GM18511 (cell line): ENCODE data around the gene ZSCAN5A.
"Not testable (repeated sequence)": the region's sequence is repeated elsewhere in the genome, so short reads cannot be mapped to it uniquely, and the experiment has no call there.

ENCODE experiments used
- ATAC-seq: cut with Tn5 transposase; IDR thresholded peaks from one replicate; pipeline ENCODE4 v1.9.1; 2021; ENCODE audit warnings: mild to moderate bottlenecking, moderate library complexity; ENCODE audit not compliant: unreplicated experiment

The ZSCAN5A gene

DNA sequence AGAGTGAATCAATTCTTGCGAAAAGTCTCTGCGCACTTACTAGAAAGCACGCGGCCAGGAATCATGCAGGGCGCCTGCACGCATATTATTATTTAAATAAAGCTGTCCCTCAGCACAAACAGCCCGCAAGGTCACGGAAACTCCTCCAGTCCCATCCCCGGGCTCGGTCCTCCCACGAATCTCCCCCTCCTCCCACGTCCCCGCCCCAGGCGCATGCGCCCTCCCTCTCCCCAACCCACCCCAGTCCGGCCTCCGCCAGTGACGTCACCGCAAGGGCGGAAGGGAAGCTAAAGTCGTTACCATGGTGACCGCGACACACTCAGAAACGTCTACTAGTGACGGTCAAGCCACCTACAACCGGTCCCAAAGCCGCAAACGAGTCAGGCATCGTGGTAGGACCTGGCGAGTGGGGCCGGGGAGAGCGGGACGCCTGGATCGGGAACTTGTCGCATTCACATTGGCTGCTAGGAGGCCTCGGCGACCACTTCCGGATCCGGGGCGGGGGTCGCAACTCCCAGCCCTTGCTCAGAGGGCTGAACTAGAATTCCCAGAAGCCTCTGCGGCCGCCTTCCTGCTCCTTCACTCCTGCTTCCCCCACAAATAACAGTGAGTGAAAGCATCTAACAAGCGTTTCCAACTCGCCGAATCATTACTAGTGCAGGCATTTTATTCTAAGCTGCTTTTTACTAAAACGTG is at the start of gene ZSCAN5A:
Gene ZSCAN5A (minus strand): TSS at position 459 of the 696 bp plus-strand sequence. CDS start 89,793 bp downstream, outside the sequence.
- peak; percentile 80 for ATAC-seq

- ATAC-seq, result no peak
These were observed 46.2 kb upstream of the ZSCAN5A start for GRCh38 chr19:56360841-56361240.

DNA sequence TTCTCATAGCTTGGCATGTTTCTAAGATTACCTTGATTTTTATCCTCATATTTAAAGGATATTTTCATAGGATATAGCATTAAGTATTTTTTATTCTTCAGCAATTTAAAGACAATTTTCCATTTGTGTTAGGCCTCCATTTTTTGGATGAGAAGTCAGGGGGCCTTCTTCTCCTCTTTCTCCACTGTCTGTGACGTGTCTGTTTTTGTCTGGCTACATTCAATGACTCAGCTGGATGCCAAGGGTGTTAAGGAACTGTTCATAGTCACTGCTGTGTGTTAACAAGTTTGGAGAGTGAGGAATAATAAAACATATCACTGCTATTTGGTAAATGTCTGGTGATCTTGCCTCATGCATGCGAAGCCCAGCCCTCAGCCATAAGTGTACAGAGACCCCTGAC is 42.3 kb upstream of the ZSCAN5A start:
- no peak for ATAC-seq

DNA sequence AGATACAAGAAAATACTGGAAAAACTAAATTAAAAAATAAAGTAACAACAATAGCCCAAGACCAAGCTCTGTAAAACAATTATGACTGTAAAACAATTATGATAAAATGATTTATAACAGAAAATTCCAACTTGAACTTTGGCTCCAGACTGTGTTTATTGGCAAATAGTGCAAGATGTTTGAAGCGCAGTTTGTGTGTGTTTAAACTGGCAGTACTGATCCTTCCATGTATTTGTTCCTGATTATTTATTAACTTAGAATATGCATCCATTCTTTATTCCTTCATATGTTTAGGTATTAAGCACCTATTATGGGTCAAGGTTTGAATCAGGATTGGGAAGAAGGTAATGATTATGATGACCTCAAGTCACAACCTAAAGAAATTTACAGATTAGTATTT is 40.9 kb upstream of the ZSCAN5A start:
- no peak for ATAC-seq

DNA sequence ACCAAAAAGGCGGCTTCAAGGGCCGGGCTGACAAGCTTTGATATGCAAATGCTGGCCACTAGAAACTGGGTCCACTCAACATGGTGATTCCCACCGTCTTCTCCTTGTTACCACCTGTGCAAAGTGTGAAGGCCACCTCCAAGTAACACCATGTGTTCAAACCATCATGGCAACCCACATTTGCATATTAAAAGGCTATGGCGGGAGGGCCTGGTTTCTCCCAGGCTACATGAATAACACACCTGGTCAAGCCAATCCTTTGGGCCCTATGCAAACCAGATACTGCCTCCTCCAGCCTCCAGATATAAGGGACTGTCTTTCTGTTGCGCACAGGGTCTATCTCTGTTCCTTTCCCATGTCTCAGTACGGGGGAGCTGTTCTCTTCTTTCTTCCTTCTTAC is 36.6 kb upstream of the ZSCAN5A start:
- no peak for ATAC-seq

DNA sequence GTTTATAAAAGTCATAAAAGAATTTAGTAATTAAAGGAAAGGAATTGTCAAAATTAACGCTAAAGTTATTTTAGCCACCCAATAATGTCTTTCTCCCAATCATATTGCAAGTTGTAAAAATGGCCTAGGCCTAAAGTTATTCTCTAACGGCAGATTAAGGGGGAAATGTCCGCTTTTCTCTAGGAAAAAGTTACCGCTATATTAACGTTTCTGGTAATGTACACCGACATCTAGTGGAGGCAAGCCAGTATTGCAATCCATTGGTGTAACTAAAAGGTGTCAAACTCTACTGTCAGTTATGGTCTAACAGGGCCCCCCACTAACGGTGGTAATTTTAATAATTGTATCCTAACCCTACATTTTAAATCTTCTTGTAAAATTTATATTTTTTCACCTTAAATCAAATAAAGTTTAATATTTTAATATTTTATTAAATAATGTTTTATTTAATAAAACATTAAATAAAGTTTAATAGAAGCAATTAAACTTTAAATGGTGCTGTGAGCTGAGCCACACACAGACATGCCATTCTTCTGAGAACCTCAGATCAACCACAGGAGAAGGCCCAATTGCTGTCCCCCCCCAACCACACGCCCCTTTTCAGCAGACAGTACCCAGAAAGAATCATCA is 35.9 kb upstream of the ZSCAN5A start:
- no peak for ATAC-seq

DNA sequence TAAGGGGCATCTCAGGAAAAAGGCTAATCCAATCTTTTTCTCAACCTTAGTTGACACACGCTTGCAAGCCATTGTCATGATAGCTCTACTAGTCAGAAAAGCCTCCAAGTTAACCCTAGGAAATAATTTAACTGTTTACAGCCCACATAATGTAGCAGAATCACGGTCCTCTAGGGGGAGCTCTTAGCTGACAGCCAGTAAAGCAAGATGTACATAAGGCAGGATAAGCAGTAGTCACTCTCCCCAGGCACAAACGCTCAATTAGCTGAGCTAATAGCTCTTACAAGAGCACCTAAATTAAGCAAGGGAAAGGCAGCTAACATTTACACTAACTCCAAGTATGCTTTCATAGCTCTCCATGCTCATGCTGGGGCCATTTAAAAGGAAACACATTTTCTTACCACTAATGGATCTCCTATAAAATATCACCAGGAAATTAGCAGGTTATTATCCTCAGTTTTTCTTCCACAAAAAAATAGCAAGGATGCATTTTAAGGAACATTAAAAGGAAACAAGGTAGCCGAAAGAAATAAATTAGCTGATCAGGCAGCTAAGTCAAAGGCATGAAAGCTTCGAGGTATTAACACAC is 33.7 kb upstream of the ZSCAN5A start:
- ATAC-seq, result no peak

DNA sequence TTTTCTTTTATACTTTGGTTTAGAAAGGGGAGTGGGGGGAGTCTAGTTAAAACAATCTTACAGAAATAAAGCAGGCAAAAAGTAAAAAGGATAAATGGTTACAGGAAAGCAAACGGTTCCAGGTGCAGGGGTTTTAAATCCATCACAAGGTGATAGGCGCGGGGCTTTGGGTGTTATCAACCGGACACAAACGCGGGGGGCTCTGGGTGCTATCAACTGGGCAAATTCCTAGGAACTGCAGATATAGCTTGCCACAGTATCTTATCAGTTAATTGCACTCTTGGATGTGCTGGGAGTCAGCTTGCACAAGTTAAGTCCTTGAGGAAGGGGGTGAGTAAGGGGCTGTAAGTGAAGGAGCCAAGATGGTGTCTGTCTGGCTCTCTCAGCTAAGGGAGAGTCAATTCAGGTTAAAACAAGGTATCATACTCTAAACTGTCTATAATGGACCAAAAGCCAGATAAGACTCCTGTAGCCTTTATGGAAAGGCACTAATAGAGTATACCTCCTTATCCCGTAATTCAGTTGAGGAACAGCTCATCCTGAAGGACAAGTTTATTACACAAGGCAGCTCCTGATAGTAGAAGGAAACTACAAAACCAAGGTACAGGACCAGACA is 32.6 kb upstream of the ZSCAN5A start:
- ATAC-seq, result no peak

DNA sequence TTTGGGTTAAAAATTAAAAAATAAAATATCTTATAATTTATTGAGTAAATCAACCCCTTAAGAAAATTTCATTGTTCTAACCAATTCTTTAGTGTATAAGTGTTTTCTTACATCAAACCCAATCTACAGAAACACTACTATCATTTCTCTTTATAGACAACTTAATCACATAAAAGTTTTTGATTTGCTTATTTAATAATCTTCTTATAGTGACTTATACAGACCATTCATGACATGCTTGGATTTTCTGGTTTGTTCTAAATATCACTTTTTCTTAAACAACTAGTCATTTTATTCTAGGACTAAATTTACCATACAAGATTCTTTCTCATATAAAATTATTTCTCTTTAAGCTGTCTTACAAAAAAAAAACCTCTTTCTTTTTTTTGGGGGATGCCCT is 27.3 kb upstream of the ZSCAN5A start:
- no peak for ATAC-seq

GRCh38 chr19:56339031-56339430 is 24.4 kb upstream of the ZSCAN5A start:
- not testable (repeated sequence) for ATAC-seq

DNA sequence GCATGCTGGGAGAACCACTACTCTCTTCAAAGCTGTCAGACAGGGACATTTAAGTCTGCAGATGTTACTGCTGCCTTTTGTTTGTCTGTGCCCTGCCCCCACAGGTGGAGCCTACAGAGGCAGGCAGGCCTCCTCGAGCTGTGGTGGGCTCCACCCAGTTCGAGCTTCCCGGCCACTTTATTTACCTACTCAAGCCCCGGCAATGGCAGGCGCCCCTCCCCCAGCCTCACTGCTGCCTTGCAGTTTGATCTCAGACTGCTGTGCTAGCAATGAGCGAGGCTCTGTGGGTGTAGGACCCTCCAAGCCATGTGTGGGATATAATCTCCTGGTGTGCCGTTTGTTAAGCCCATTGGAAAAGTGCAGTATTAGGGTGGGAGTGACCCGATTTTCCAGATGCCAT is 22.4 kb upstream of the ZSCAN5A start:
- ATAC-seq, result not testable (repeated sequence)

DNA sequence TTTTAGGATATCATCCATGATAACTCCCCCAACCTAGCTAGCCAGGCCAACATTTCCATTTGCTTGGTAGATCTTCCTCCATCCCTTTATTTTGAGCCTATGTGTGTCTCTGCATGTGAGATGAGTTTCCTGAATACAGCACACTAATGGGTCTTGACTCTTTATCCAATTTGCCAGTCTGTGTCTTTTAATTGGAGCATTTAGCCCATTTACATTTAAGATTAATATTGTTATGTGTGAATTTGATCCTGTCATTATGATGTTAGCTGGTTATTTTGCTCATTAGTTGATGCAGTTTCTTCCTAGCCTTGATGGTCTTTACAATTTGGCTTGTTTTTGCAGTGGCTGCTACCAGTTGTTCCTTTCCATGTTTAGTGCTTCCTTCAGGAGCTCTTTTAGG is 20.7 kb upstream of the ZSCAN5A start:
- ATAC-seq, result not testable (repeated sequence)

DNA sequence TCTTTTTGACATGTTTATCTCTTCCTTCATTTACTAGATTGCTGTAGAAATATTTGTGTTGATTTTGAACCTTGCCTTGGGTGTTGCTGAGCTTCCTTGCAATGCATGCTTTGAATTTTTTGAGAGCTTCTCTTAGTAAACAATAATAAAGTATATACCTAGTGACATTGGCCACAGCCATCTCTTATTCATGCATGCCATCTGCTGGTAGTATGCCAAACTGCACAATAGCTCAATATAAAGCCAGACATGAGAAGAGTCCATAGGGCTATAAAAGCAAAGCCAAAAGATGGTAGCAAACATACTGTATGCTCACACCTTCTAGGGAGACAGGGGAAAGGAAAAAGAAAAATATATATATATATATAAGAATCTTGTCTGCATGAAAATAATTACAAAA is 18.9 kb upstream of the ZSCAN5A start:
- no peak for ATAC-seq

DNA sequence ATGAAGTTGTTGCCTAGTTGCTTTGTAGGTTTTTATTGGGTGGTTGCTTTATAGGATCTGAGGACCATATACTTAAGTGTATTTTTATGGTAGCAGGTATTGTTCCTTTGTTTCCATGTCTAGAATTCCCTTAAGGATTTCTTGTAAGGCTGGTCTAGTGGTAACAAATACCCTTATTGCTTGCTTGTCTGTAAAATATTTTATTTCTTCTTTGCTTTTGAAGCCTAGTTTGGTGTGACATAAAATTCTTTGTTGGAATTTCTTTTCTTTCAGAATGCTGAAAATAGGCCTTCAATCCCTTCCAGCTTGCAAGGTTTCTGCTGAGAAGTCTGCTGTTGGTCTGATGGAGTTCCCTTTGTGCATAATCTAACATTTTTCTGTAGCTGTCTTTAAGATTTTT is 18.1 kb upstream of the ZSCAN5A start:
- no peak for ATAC-seq

DNA sequence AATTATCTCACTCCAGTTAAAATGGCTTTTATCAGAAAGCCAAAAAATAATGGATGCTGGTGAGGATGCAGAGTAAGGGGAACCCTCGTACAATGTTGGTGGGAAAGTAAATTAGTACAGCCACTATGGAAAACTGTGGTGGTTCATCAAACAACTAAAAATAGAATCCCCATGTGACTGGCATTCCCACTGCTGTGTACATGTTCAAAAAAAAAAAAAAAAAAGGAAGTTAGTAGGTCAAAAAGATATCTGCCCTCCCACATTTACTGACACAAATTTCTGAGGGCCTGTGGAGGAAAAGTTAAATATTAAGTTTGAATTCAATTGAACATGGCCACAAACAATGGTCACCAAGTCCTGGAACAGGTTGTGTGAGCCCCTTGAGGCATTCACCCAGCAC is 9.8 kb upstream of the ZSCAN5A start:
- no peak for ATAC-seq

- ATAC-seq, result no peak
These were observed 7.4 kb upstream of the ZSCAN5A start for GRCh38 chr19:56321989-56322440.

DNA sequence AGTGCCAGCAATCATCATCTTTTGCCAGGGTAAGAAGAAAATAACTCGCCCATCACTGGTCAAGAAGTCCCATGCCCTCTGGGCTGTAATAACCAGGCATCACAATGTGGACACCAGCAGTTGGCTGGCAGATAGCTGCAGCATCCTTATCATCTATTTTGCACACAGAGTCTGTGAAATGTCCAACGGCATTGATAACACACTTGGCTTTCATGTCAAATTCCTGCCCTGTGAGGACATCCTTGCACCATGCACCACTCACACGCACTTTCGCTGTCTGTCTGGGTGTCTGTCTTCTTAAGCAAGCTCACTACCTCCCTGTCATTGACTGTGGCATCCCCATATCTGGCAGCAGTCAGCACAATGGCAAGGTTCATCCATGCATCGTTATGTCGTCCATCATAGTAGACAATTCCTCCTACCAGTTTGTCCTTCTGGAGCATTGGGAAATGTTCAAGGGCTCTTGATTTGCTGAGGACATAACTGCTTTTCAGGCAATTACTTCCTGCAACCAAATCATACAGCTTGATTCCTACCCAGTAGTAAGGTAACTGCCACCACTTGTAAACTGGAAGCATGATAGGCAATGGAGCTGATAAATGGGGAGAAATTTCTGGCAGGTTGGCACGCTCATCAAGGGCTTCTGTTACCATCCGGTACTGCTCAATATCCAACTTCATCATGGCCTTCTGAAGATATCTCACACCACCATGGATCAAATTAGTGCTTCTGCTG is 6.8 kb upstream of the ZSCAN5A start:
- no peak for ATAC-seq

- ATAC-seq, result no peak
These were observed 5.4 kb upstream of the ZSCAN5A start for GRCh38 chr19:56319991-56320390.

DNA sequence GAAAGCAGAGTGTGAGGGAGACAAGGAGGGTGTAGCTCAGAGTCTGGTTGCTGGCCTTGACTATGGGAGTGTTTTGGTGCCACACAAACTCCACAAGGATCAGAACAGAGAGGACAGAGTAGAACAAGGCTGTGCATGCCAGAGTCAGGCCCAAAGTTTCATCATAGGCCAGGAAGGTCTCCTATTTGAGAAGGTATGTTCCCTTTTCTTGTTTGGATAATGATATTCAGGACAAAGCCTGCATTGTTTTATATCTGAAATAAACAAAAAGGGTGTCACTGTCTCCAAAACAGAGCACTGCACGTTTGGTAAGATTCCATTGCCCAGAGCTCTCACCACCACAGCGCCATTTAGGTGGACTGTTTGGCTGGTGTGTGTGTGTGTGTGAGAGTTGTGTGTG is 3.1 kb upstream of the ZSCAN5A start:
- no peak for ATAC-seq

DNA sequence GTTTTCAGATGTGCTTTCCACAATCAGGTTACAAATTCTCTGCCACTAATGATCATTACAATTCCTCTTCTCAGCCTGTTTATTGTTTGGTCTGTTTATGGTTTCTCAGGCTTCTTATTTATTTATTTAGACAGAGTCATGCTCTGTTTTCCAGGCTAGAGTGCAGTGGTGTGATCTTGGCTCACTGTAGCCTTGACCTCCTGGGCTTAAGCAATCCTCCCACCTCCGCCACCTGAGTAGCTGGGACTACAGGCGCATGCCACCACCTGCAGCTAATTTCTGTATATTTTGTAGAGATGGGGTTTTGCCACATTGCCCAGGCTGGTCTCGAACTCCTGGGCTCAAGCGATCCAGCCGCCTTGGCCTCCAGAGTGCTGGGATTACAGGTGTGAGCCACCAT is 2.1 kb upstream of the ZSCAN5A start:
- no peak for ATAC-seq
